B cell (primary cell): ENCODE results near the gene RDH14. TPM values are rescaled to one million over a fixed set of nuclear protein-coding genes. Genes with fewer than 3 reads are reported as not detected.
A peak's percentile ranks its signal among the peaks of the same experiment; 100 is the strongest.

Experiments
- ATAC-seq: fragments of 200-7000 bp; cut with Tn5 transposase; one replicate; pipeline ENCODE4 v1.10.0; 2021; ENCODE audit warnings: low read depth, mild to moderate bottlenecking, moderate number of reproducible peaks, moderate library complexity
- CTCF ChIA-PET: fragments of 350-600 bp; sonication (Branson Sonifier 250); formaldehyde crosslinking; loops from one replicate; lab custom pipeline; 2021; ENCODE audit warnings: antibody characterized with exemption, inconsistent platforms; lab: Charles Lee
- POLR2A ChIA-PET: fragments of 350-600 bp; sonication (Branson Sonifier 250); formaldehyde crosslinking; loops from one replicate; lab custom pipeline; 2021; ENCODE audit warnings: antibody characterized with exemption; lab: Charles Lee
- DNase-seq: peaks from one replicate; pipeline ENCODE4 v3.0.0; 2013
- H2AFZ ChIP-seq: 2 replicates; pipeline ENCODE4 v1.6.1; 2012; ENCODE audit warnings: mild to moderate bottlenecking, low read depth, low read length; ENCODE audit not compliant: insufficient read depth, poor library complexity, severe bottlenecking
- H3K27ac ChIP-seq, 2 donors: 1 replicate in 1 of 2; 2 replicates in 1 of 2; pipeline ENCODE4 v1.5.1; 2012 to 2013; ENCODE audit warnings: low read length in 2 of 2, mild to moderate bottlenecking in 2 of 2, moderate library complexity in 1 of 2
- H3K27me3 ChIP-seq, 4 experiments: fragments of 200-600 bp in 1 of 4; sonication (generic) in 1 of 4; replicated peaks in 1 of 4; 1 replicate in 2 of 4; 2 replicates in 2 of 4; pipeline versions ENCODE4 v1.6.1 to v1.7.0; 2013 to 2016; ENCODE audit warnings: low read length in 3 of 4, mild to moderate bottlenecking in 2 of 4, mixed read lengths in 1 of 4, moderate library complexity in 1 of 4; ENCODE audit not compliant: insufficient read depth in 4 of 4, control insufficient read depth in 3 of 4; ENCODE audit errors: control extremely low read depth in 1 of 4
- H3K36me3 ChIP-seq, 2 experiments: replicated peaks in 1 of 2; 1 replicate in 1 of 2; 2 replicates in 1 of 2; pipeline versions ENCODE4 v1.6.1 to v1.7.1; 2013; ENCODE audit warnings: low read length in 1 of 2; ENCODE audit not compliant: insufficient read depth in 2 of 2, control insufficient read depth in 1 of 2; ENCODE audit errors: control extremely low read depth in 1 of 2, extremely low read depth in 1 of 2
- H3K4me1 ChIP-seq, 2 donors: fragments of 200-600 bp in 1 of 2; sonication (generic) in 1 of 2; 1 replicate in 1 of 2; 2 replicates in 1 of 2; pipeline versions ENCODE4 v1.5.1 to v1.6.1; 2013 to 2017; ENCODE audit warnings: low read length in 2 of 2; ENCODE audit not compliant: control insufficient read depth in 2 of 2, insufficient read depth in 2 of 2
- H3K4me2 ChIP-seq: replicated peaks from 2 replicates; pipeline ENCODE3; 2012; ENCODE audit warnings: mild to moderate bottlenecking, low read depth, low read length; ENCODE audit not compliant: poor library complexity, severe bottlenecking
- H3K4me3 ChIP-seq, 5 experiments: fragments of 200-600 bp in 1 of 5; sonication (generic) in 1 of 5; 1 replicate in 3 of 5; 2 replicates in 2 of 5; pipeline versions ENCODE4 v1.5.1 to v1.7.0; 2011 to 2016; ENCODE audit warnings: low read length in 4 of 5, mild to moderate bottlenecking in 4 of 5, low read depth in 2 of 5, control low read depth in 1 of 5, moderate library complexity in 1 of 5; ENCODE audit not compliant: insufficient read depth in 1 of 5; ENCODE audit errors: control extremely low read depth in 1 of 5, extremely low read depth in 1 of 5
- H3K79me2 ChIP-seq: fragments of 200-600 bp; sonication (generic); one replicate; pipeline ENCODE4 v1.6.0; 2016; ENCODE audit warnings: low read length; ENCODE audit not compliant: control insufficient read depth, insufficient read depth
- H3K9ac ChIP-seq: fragments of 200-600 bp; sonication (generic); 2 replicates; pipeline ENCODE4 v1.6.1; 2017; ENCODE audit warnings: mild to moderate bottlenecking, low read length, moderate library complexity
- H3K9me3 ChIP-seq, 3 donors: one replicate each; pipeline versions ENCODE4 v1.6.1 to v1.7.1; 2013; ENCODE audit warnings: low read length in 2 of 3; ENCODE audit not compliant: control insufficient read depth in 2 of 3, insufficient read depth in 1 of 3; ENCODE audit errors: control extremely low read depth in 1 of 3
- H4K20me1 ChIP-seq: 2 replicates; pipeline ENCODE4 v1.6.0; 2012; ENCODE audit warnings: mild to moderate bottlenecking, low read length; ENCODE audit not compliant: insufficient read depth, control insufficient read depth, poor library complexity, severe bottlenecking
- H3K27ac Mint-ChIP-seq: one replicate; pipeline ENCODE4 v1.8.0; 2021; ENCODE audit warnings: mixed read lengths
- H3K27me3 Mint-ChIP-seq: one replicate; pipeline ENCODE4 v1.8.0; 2021; ENCODE audit warnings: mixed read lengths
- H3K4me1 Mint-ChIP-seq: one replicate; pipeline ENCODE4 v1.8.0; 2021; ENCODE audit warnings: mixed read lengths
- H3K4me3 Mint-ChIP-seq: one replicate; pipeline ENCODE4 v1.8.0; 2021; ENCODE audit warnings: mixed read lengths
- H3K9me3 Mint-ChIP-seq: one replicate; pipeline ENCODE4 v1.8.0; 2022; ENCODE audit warnings: mixed read lengths; ENCODE audit not compliant: insufficient read depth
- CTCF ChIP-seq: fragments of 200-600 bp; IDR thresholded peaks from one replicate; pipeline ENCODE4 v1.8.0; 2022; ENCODE audit warnings: antibody characterized with exemption, mild to moderate bottlenecking
- EZH2 ChIP-seq: IDR thresholded peaks from 2 replicates; pipeline ENCODE4 v1.6.1; 2012; ENCODE audit warnings: borderline replicate concordance, low read depth, mild to moderate bottlenecking, moderate library complexity, low read length; ENCODE audit not compliant: insufficient read depth, poor library complexity, severe bottlenecking
- WGBS: methylation state at CpG from one replicate; pipeline ENCODE4 v1.1.5; 2013; ENCODE audit warnings: missing lambda C conversion rate; ENCODE audit not compliant: insufficient coverage; 5-methylcytosine and 5-hydroxymethylcytosine counted together
- intact Hi-C: fragments of 100-400 bp; cut with micrococcal nuclease; formaldehyde crosslinking; loops from one replicate; pipeline ENCODE4 v1.10.0; 2022
- polyA plus RNA-seq: library from polyadenylated mRNA; depleted of rRNA; stranded (reverse); fragments of >200 nt; gene quantifications from 2 replicates; pipeline ENCODE4 v1.2.3, GENCODE V29; 2012
- total RNA-seq, 2 donors: library from RNA; stranded (reverse); fragments of 120-200 nt in 1 of 2; gene quantifications; 1 replicate in 1 of 2; 2 replicates in 1 of 2; pipeline versions ENCODE4 v1.2.3 to v1.2.4, GENCODE V29; 2013 to 2022

The RDH14 gene
- total and polyA plus RNA-seq, 2 donors (not counting 1 experiment from before 2014, with no cell fraction given), result 9.6 to 18.5 TPM

GRCh38 chr2:18510775-18511174 is 49.7 kb downstream of the RDH14 start:
- H3K4me3 ChIP-seq, result no peak overlapping the region
- no peaks in the 10 kb centered on the region for H3K9me3 ChIP-seq
- POLR2A ChIA-PET, result no interaction called here
- H3K27ac ChIP-seq, result no peak overlapping the region
- Mint-ChIP-seq H3K9me3 (no peaks in the 10 kb centered on the region), H3K4me1 (peaks cover 5% of the 10 kb centered on the region), H3K4me3 (no peak overlapping the region), H3K27me3 (peaks cover 24% of the 10 kb centered on the region), H3K27ac (no peak overlapping the region)
- CTCF ChIA-PET, result interaction anchor here (1.2 kb wide), 1 partner anchor 9 kb away, joined by 3 read pairs; no protein-coding TSS in a partner anchor
- no peaks in the 10 kb centered on the region for H4K20me1 ChIP-seq
- ATAC-seq (no peak), DNase-seq (no peak)
- no peak for TF ChIP-seq EZH2
- no peak overlapping the region for H2AFZ ChIP-seq
- no peaks in the 10 kb centered on the region for H3K4me1 ChIP-seq
- no peaks in the 10 kb centered on the region for H3K79me2 ChIP-seq
- intact Hi-C loops, result no loop called here
- no peak overlapping the region for H3K4me2 ChIP-seq
- WGBS, result 100% methylated on average over 2 of the region's 2 CpGs
- no peaks in the 10 kb centered on the region for H3K36me3 ChIP-seq
- H3K9ac ChIP-seq, result no peak overlapping the region
- peaks cover 0 to 4% (median 0%) of the 10 kb centered on the region in 4 experiments for H3K27me3 ChIP-seq

- no peak for ATAC-seq
- Histone ChIP-seq H3K27ac (no peak overlapping the region), H4K20me1 (no peaks in the 10 kb centered on the region), H2AFZ (no peak overlapping the region), H3K4me3 (peak overlapping the region in 2 of 5 experiments; percentile 4 to 29), H3K27me3 (peaks cover 0 to 4% (median 0%) of the 10 kb centered on the region in 4 experiments), H3K4me2 (no peak overlapping the region), H3K9me3 (no peaks in the 10 kb centered on the region), H3K36me3 (no peaks in the 10 kb centered on the region), H3K4me1 (no peaks in the 10 kb centered on the region), H3K9ac (no peak overlapping the region), H3K79me2 (no peaks in the 10 kb centered on the region)
- TF ChIP-seq CTCF (no peak), EZH2 (no peak)
- ChIA-PET POLR2A (no interaction called here), CTCF (interaction anchor here (1.5 kb wide), 2 partner anchors 10 to 14 kb away, joined by 5 to 7 read pairs; no protein-coding TSS in a partner anchor)
- WGBS, result no CpG with 5 or more reads among the region's 8 CpGs
- DNase-seq, result no peak
- H3K9me3 Mint-ChIP-seq, result no peaks in the 10 kb centered on the region
- peaks cover 16% of the 10 kb centered on the region for H3K27me3 Mint-ChIP-seq
- H3K4me3 Mint-ChIP-seq, result peak overlapping the region; percentile 10
- intact Hi-C loops, result no loop called here
- H3K4me1 Mint-ChIP-seq, result peaks cover 5% of the 10 kb centered on the region
- H3K27ac Mint-ChIP-seq, result no peak overlapping the region
Observed at GRCh38 chr2:18506883-18507509, 53.5 kb downstream of the RDH14 start.
